ENCODE data around the gene PYROXD2.

DNA sequence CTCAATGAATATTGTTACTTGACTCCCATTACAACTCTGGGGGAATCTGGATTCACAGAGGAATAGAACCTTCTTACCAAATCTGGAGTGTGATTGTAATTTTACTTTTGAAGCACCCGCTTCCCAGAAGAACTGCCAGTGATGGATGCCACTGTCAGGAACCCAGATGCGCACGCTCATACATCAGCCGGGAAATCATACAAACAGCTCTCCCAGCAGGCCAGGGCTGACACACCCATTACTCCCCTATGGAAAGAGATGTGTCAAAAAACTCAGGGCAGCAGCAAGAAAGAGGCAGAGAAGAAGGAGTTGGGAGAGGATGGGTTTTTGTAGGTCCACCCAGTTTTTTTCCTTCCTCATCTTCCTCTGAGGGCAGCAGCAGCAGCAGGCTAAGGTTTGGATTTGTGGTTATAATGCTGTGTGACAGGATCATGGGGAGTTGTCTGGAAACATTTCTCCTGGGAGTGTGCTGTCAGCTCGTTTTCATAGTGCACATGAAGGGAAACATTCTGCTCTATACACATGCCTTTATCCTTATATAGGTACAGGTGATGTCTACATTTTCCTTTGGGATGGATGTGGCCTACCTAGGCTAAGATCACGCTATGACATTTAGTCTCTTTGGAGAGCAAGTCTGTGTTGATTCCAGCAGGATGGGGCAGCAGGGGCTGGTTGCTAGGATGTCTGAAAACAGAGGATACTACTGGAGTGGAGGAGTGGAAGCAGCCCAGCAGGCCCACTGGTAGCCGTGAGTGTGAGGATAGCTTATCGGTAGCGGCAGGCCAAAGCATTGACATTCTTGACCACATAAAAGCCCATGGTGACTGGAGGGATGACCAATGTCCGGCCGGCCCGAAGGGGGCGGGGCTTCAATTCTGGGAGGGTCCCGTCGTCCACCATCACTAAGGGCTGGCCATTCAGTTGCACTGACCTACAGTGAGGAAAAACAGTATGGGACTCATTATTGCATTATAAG lies 44.1 kb upstream of the PYROXD2 start:
- TF ChIP-seq, protein P1, sequence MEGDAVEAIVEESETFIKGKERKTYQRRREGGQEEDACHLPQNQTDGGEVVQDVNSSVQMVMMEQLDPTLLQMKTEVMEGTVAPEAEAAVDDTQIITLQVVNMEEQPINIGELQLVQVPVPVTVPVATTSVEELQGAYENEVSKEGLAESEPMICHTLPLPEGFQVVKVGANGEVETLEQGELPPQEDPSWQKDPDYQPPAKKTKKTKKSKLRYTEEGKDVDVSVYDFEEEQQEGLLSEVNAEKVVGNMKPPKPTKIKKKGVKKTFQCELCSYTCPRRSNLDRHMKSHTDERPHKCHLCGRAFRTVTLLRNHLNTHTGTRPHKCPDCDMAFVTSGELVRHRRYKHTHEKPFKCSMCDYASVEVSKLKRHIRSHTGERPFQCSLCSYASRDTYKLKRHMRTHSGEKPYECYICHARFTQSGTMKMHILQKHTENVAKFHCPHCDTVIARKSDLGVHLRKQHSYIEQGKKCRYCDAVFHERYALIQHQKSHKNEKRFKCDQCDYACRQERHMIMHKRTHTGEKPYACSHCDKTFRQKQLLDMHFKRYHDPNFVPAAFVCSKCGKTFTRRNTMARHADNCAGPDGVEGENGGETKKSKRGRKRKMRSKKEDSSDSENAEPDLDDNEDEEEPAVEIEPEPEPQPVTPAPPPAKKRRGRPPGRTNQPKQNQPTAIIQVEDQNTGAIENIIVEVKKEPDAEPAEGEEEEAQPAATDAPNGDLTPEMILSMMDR (IDR thresholded peaks at IDR 0.05): no peak
- TF ChIP-seq MXI1 (IDR thresholded peaks at IDR 0.05; ENCODE audit: low read depth, low read length) (no peak), TCF12 (IDR thresholded peaks at IDR 0.05) (no peak), RCOR1 (IDR thresholded peaks at IDR 0.05; ENCODE audit: low read length) (no peak)
